EL (cell line): Measurements from ENCODE around the gene TCTN3.
"Not testable (repeated sequence)": the region's sequence is repeated elsewhere in the genome, so short reads cannot be mapped to it uniquely, and the experiment has no call there.

Experiments used
- DNase-seq: peaks from one replicate; pipeline ENCODE4 v3.0.0-alpha.2; 2016

Gene TCTN3

GRCh38 chr10:95693668-95694534 lies at the start of gene TCTN3:
TCTN3 (minus strand) TSS chr10:95693927; CDS start chr10:95693899, 28 bp downstream.
- peak; percentile 100 for DNase-seq

GRCh38 chr10:95742962-95743535 lies 49.3 kb upstream of the TCTN3 start:
- no peak for DNase-seq

GRCh38 chr10:95742485-95742884 lies 48.8 kb upstream of the TCTN3 start:
- DNase-seq, result no peak

GRCh38 chr10:95741807-95742467 lies 48.2 kb upstream of the TCTN3 start:
- DNase-seq, result no peak

- no peak for DNase-seq
Observed at GRCh38 chr10:95739056-95739455, 45.3 kb upstream of the TCTN3 start.

- DNase-seq, result not testable (repeated sequence)
Observed at GRCh38 chr10:95732907-95733306, 39.2 kb upstream of the TCTN3 start.

DNA sequence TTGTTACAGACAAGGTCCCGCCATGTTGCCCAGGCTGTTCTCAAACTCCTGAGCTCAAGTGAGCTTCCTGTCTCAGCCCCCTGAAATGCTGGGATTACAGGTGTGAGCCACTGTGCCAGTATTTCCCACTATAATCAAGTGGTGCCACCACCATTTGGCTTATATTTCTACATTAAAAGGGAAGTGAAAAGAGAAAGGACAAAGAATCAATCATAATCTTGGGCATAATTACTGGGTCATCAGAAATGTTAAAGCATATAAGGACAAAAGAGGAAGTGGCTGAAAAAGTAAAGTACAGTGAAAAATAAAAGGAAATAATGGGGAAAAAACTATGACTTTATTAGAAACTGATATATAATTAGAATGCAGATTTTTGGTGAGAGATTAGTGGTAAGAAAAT lies 36.5 kb upstream of the TCTN3 start:
- no peak for DNase-seq

GRCh38 chr10:95729323-95730055 lies 35.8 kb upstream of the TCTN3 start:
- DNase-seq, result no peak

DNA sequence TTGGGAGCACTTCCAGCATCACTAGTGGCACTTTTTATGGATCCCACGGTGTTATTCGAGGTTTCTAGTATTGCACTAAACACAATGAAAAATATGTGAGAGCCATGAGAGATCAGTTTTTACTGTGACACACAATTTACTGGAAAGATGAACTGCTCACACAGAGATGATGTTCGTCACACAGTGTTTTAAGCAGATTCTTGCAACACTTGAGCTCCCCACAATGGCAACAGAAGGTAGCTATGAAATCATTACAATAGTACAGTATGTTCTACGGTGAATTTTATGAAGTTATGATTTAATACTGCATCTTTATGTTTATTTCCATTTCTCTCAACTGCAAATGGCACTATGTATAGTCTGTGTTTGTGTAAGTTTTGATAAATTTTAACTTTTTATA lies 34.8 kb upstream of the TCTN3 start:
- no peak for DNase-seq

DNA sequence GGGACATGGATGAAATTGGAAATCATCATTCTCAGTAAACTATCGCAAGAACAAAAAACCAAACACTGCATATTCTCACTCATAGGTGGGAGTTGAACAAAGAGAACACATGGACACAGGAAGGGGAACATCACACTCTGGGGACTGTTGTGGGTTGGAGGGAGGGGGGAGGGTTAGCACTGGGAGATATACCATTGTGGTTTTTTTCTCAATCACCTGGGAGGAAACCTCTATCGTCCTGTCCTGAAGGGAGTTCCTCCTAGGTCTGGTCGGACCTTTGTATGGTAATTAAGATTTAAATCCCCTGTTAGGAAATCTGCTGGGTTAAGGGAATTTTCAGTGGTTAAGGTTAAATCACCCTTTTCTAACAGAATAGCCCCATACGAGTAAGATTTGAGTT lies 28.8 kb upstream of the TCTN3 start:
- not testable (repeated sequence) for DNase-seq

DNA sequence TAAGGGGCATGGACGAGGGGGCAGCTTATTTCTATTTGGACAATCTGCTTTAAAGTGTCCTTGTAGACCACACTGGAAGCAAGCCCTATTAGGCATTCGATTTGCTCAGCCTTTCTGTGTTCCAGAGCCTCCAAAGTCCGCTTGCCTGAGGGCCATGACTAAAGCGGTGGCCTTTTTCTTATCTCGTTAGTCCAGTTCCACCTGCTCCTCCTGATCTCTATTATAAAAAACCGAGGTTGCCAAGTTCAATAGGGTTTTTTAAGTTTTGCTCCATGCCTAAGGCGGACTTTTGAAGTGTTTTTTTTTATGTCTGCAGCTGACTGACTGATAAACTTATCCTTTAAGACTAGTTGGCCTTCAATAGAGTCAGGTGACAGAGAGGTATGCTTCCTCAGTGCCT lies 27.0 kb upstream of the TCTN3 start:
- DNase-seq, result not testable (repeated sequence)

DNA sequence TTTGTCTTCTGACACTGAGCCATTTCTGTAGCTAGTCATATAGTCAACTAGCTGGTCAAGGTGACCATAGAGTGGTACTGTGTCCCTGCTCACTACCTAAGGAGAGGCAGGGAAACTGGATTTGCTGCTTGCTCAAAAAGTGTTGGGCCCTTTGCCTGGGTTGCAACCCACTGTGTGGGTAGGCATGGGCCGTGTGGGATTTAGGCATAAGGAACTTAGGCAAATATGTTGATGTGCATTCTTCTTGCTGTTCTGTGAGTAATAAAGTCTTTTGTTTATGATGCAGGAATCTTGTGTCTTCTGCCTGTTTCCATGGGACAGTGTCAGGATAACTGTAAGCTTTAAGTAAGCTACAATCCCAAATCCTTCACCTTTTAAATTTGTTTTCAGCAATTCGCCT lies 23.1 kb upstream of the TCTN3 start:
- no peak for DNase-seq

- DNase-seq, result no peak
Observed at GRCh38 chr10:95716466-95716865, 22.7 kb upstream of the TCTN3 start.

DNA sequence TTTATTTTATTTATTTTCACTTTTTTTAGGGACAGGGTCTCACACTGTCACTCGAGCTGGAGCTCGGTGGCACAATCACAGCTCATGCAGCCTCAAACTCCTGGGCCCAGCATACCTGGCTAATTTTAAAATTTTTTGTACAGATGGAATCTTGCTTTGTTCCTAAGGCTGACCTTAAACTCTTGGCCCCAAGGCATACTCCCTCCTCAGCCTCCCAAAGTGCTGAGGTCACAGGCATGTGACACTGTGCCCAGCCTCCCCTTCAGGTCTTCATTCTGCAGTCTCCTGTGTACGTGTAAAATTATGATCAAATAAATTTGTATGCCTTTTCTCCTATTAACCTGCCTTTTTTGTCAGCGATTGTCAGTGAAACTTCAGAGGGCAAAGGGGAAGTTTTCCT lies 17.8 kb upstream of the TCTN3 start:
- no peak for DNase-seq

GRCh38 chr10:95706990-95707389 lies 13.3 kb upstream of the TCTN3 start:
- no peak for DNase-seq

GRCh38 chr10:95706573-95706972 lies 12.8 kb upstream of the TCTN3 start:
- no peak for DNase-seq

- no peak for DNase-seq
Observed at GRCh38 chr10:95698415-95698814, 4.7 kb upstream of the TCTN3 start.

DNA sequence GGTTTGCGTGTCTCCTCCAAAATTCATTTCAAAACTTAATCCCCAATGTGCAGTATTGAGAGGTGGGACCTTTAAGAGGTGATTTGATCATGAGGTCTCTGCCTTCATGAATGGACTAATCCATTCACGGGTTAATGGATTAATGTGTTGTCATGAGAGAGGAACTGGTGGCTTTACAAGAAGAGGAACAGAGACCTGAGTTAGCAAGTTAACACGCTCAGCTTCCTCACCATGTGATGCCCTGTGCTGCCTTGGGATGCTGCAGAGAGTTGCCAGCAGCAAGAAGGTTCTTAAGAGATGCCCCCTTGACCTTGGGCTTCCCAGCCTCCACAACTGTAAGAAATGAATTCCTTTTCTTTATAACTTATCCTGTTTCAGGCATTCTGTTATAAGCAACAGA lies 3.7 kb upstream of the TCTN3 start:
- DNase-seq, result no peak

- no peak for DNase-seq
Observed at GRCh38 chr10:95694665-95695064, 938 bp upstream of the TCTN3 start.

DNA sequence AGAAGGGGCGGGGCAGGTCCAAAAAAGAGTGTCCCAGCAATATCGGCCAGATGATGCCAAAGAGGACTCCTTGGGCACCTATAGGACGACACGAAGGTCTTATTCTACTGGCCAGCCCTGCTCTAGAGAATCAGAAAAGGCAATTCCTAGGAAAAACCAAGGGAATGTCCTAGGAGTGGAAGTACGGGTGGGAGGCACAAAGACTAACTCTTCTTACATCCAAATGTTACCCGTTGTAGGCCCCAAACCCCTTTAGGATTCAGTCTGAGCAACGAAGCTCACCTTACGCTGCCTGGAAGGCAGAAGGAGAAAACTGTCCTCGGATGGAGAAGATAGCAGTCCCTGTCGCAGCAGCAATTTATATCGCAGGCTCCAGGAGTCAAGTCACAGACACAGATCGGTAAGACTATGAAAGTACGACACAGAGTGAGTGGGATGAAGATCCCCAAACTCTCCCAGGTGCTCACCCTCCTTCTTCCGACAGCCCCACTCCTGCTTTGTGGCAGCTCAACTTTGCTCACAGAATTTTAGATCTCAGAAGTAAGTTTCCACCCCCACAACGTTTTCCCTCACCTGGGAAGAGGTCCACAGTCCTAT lies 558 bp downstream of the TCTN3 start:
- peak; percentile 3 for DNase-seq

- no peak for DNase-seq
Observed at GRCh38 chr10:95691281-95691680, 2.4 kb downstream of the TCTN3 start.

GRCh38 chr10:95688648-95689047 lies 5.1 kb downstream of the TCTN3 start:
- no peak for DNase-seq

- no peak for DNase-seq
Observed at GRCh38 chr10:95683966-95684365, 9.8 kb downstream of the TCTN3 start.
